ENCODE results near the gene CPE. TPM values are rescaled to one million over a fixed set of nuclear protein-coding genes. Genes with fewer than 3 reads are reported as not detected.

Gene CPE
- total RNA-seq, 1 experiment from 2014 or later = 29.3 TPM

DNA sequence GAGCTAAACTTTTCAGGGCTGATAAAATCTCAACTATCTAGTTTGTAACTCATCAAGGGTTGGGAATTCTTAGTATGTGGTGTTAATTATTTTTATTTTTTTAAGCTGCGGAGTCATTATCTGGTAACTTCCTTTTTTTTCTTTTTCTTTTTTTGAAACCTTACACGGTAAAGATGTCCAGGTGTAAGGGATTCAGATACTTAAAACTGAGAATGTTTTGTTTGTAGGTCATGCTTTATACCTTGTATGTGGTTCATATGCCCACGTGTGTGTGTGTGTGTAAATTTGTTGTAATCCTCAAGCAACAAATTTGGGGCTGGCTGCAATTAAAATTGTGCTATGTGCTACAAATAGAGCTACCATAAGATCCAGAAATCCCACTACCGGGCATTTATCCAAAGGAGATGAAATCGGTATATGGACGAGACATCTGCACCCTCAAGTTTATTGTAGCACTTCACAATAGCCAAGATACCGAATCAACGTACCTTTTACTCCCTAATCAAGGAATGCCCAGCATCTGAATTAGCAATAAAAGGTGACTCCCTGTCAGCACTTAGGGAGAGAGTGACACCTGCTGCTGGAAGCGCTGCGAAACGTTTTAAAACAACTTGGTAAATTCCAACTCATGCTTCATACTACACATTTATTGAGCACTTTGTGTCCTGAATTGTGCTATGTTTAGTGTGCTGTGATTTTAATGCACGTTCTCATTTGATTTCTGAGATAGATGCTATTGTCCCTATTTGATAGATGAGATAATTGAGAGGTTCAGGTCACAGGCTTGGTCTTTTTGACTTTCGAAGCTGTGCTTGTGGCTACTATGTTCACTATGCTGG, 35.2 kb upstream of the CPE start:
- ChIA-PET POLR2A (interaction anchor here (1.3 to 2.9 kb wide), 2 partner anchors 16 to 35 kb away, joined by 3 to 7 read pairs; partner anchors contain the start of genes CPE and MSMO1), CTCF (interaction anchor here (1.1 to 5.6 kb wide), 5 partner anchors 16 to 231 kb away, joined by 3 to 99 read pairs (median 5); partner anchors contain the start of gene TMEM192), RAD21 (ENCODE audit: low non-redundant PET in 1 of 2, low total read pairs in 2 of 2, uncharacterized antibody in 2 of 2, unreplicated experiment in 2 of 2) (interaction anchor here (1.0 to 1.7 kb wide), 2 partner anchors 213 kb away, joined by 4 to 14 read pairs; no protein-coding TSS in a partner anchor)
- DNase-seq (ENCODE audit: low read depth, low spot score) = no peak
- no TSS peak for BruUV-seq (replicated peaks)
- intact Hi-C loops (cut with micrococcal nuclease) = loop anchor here (1.0 kb wide), 1 partner anchor 212 kb away; no protein-coding TSS in a partner anchor
- Histone ChIP-seq H3K9ac (ENCODE audit: low read length) (no peak overlapping the region), H3K27me3 (ENCODE audit: insufficient read depth, low read length) (no peaks in the 10 kb centered on the region), H3K27ac (ENCODE audit: low read depth, low read length) (no peak overlapping the region), H3K4me2 (ENCODE audit: low read length) (no peak overlapping the region), H3K4me3 (replicated peaks in 1 of 2; ENCODE audit: low read depth in 1 of 2, low read length in 2 of 2) (no peak overlapping the region), H2AFZ (ENCODE audit: low read depth, low read length, poor library complexity, severe bottlenecking) (no peak overlapping the region), H3K79me2 (ENCODE audit: insufficient read depth, low read length) (no peaks in the 10 kb centered on the region), H3K9me2 (ENCODE audit: insufficient read depth) (no peaks in the 10 kb centered on the region), H3K4me1 (ENCODE audit: control insufficient read depth in 1 of 2, insufficient read depth in 2 of 2, low read length in 2 of 2) (no peaks in the 10 kb centered on the region), H4K20me1 (ENCODE audit: insufficient read depth) (no peaks in the 10 kb centered on the region), H3K9me3 (ENCODE audit: control insufficient read depth in 1 of 2, insufficient read depth in 1 of 2, low read depth in 1 of 2, low read length in 2 of 2) (no peaks in the 10 kb centered on the region), H3K36me3 (ENCODE audit: control insufficient read depth in 1 of 2, insufficient read depth in 2 of 2, low read length in 2 of 2) (peaks cover 12 to 30% of the 10 kb centered on the region in 2 experiments)
- peak; percentile 78 for ATAC-seq
- 0 out of 2 replicates have a peak, but pooled peaks have one; percentile 9 for TF ChIP-seq JUND (IDR thresholded peaks at IDR 0.05)
- TF ChIP-seq EGR1 (IDR thresholded peaks at IDR 0.05; ENCODE audit: low read depth) = no peak
- no peak for TF ChIP-seq SP1 (IDR thresholded peaks at IDR 0.05; ENCODE audit: low read depth)
- no peak for TF ChIP-seq ZFX (IDR thresholded peaks at IDR 0.05)
- no peak for TF ChIP-seq SIN3A (IDR thresholded peaks at IDR 0.05; ENCODE audit: low read depth)
- TF ChIP-seq POLR2AphosphoS5 (IDR thresholded peaks at IDR 0.05; ENCODE audit: low read depth, low read length) = 0 out of 2 replicates have a peak, but pooled peaks have one; percentile 37
- no peak for TF ChIP-seq FOSL1 (IDR thresholded peaks at IDR 0.05; ENCODE audit: low read depth)
- peak; percentile 86 for TF ChIP-seq RAD21 (IDR thresholded peaks at IDR 0.05; ENCODE audit: low read depth)
- TF ChIP-seq, protein P1, sequence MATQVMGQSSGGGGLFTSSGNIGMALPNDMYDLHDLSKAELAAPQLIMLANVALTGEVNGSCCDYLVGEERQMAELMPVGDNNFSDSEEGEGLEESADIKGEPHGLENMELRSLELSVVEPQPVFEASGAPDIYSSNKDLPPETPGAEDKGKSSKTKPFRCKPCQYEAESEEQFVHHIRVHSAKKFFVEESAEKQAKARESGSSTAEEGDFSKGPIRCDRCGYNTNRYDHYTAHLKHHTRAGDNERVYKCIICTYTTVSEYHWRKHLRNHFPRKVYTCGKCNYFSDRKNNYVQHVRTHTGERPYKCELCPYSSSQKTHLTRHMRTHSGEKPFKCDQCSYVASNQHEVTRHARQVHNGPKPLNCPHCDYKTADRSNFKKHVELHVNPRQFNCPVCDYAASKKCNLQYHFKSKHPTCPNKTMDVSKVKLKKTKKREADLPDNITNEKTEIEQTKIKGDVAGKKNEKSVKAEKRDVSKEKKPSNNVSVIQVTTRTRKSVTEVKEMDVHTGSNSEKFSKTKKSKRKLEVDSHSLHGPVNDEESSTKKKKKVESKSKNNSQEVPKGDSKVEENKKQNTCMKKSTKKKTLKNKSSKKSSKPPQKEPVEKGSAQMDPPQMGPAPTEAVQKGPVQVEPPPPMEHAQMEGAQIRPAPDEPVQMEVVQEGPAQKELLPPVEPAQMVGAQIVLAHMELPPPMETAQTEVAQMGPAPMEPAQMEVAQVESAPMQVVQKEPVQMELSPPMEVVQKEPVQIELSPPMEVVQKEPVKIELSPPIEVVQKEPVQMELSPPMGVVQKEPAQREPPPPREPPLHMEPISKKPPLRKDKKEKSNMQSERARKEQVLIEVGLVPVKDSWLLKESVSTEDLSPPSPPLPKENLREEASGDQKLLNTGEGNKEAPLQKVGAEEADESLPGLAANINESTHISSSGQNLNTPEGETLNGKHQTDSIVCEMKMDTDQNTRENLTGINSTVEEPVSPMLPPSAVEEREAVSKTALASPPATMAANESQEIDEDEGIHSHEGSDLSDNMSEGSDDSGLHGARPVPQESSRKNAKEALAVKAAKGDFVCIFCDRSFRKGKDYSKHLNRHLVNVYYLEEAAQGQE (IDR thresholded peaks at IDR 0.05; ENCODE audit: low read depth) = no peak
- TF ChIP-seq CTCF (IDR thresholded peaks at IDR 0.05 in 2 of 3, conservative IDR thresholded peaks at IDR 0.05 in 1 of 3; ENCODE audit: borderline replicate concordance in 1 of 3, insufficient read depth in 1 of 3, low read depth in 2 of 3, low read length in 2 of 3) = peak; percentile 53 to 65 (median 59); a peak in 4 of 6 replicates
- TF ChIP-seq EZH2phosphoT487 (IDR thresholded peaks at IDR 0.05; ENCODE audit: borderline replicate concordance) = no peak
- no peak for TF ChIP-seq ZBTB33 (IDR thresholded peaks at IDR 0.05; ENCODE audit: extremely low read depth, insufficient replicate concordance, low read length)
- TF ChIP-seq EZH2 (IDR thresholded peaks at IDR 0.05) = no peak
- no peak for TF ChIP-seq TCF7L2 (IDR thresholded peaks at IDR 0.05; ENCODE audit: borderline replicate concordance, extremely low read depth, insufficient read depth, insufficient read length)
- TF ChIP-seq YY1 (IDR thresholded peaks at IDR 0.05; ENCODE audit: extremely low read depth, insufficient replicate concordance, low read depth, low read length) = no peak
- no peak for TF ChIP-seq POLR2A (IDR thresholded peaks at IDR 0.05; ENCODE audit: borderline replicate concordance, extremely low read depth, insufficient read depth, insufficient read length)

Measured in HCT116 (cell line).